SK-N-SH (cell line): ENCODE results near the gene SEMA3F. TPM values are rescaled to one million over a fixed set of nuclear protein-coding genes. Genes with fewer than 3 reads are reported as not detected.
A peak's percentile ranks its signal among the peaks of the same experiment; 100 is the strongest.

ENCODE experiments used
- CTCF ChIA-PET: fragments of 300-600, 350-600 bp; formaldehyde crosslinking; extraction: SDS; loops from one replicate; lab custom pipeline; 2021; lab: Yijun Ruan, JAX
- POLR2A ChIA-PET: fragments of 350-600 bp; sonication (Branson Sonifier 250); formaldehyde crosslinking; extraction: SDS; loops from one replicate; lab custom pipeline; 2020; ENCODE audit warnings: antibody characterized with exemption, inconsistent platforms; lab: Yijun Ruan, JAX
- DNase-seq: peaks from one replicate; pipeline ENCODE4 v3.0.0; 2012
- H2AFZ ChIP-seq: fragments of 200-600 bp; sonication (generic); 2 replicates; pipeline ENCODE4 v1.8.1; 2016; ENCODE audit warnings: antibody characterized with exemption, mild to moderate bottlenecking, low read depth
- H3F3A ChIP-seq: fragments of 200-600 bp; sonication (generic); replicated peaks from 2 replicates; pipeline ENCODE3; 2016; ENCODE audit warnings: antibody characterized with exemption, mild to moderate bottlenecking; ENCODE audit not compliant: insufficient read depth
- H3K27ac ChIP-seq, 2 experiments: fragments of 200-500 bp in 1 of 2; fragments of 200-600 bp in 1 of 2; sonication (Bioruptor generic) in 1 of 2; sonication (generic), shearing (Covaris generic) in 1 of 2; 2 replicates each; pipeline versions ENCODE4 v1.5.1 to v1.6.1; 2014 to 2016; ENCODE audit warnings: low read depth in 2 of 2, inconsistent platforms in 1 of 2, low read length in 1 of 2, mild to moderate bottlenecking in 1 of 2, mixed read lengths in 1 of 2
- H3K27me3 ChIP-seq: fragments of 200-600 bp; sonication (generic), shearing (Covaris generic); 2 replicates; pipeline ENCODE4 v1.6.1; 2016; ENCODE audit warnings: mixed run types; ENCODE audit not compliant: insufficient read depth
- H3K36me3 ChIP-seq, 2 experiments: fragments of 200-500 bp in 1 of 2; fragments of 200-600 bp in 1 of 2; sonication (Bioruptor generic) in 1 of 2; sonication (generic) in 1 of 2; replicated peaks in 1 of 2; 2 replicates each; pipeline versions ENCODE3 to v1.5.1; 2014 to 2016; ENCODE audit warnings: low read length in 1 of 2, mild to moderate bottlenecking in 1 of 2; ENCODE audit not compliant: insufficient read depth in 2 of 2, control insufficient read depth in 1 of 2
- H3K4me1 ChIP-seq, 2 experiments: fragments of 200-500 bp in 1 of 2; fragments of 200-600 bp in 1 of 2; sonication (Bioruptor generic) in 1 of 2; sonication (generic), shearing (Covaris generic) in 1 of 2; 2 replicates each; pipeline versions ENCODE4 v1.5.1 to v1.6.1; 2014 to 2016; ENCODE audit warnings: low read depth in 1 of 2, low read length in 1 of 2, mixed run types in 1 of 2; ENCODE audit not compliant: insufficient read depth in 2 of 2, control insufficient read depth in 1 of 2
- H3K4me2 ChIP-seq: fragments of 200-600 bp; sonication (generic), shearing (Covaris generic); 2 replicates; pipeline ENCODE4 v1.6.1; 2017; ENCODE audit warnings: mixed run types
- H3K4me3 ChIP-seq, 2 experiments: fragments of 200-500 bp in 1 of 2; fragments of 200-600 bp in 1 of 2; sonication (Bioruptor generic) in 1 of 2; sonication (generic), shearing (Covaris generic) in 1 of 2; 2 replicates each; pipeline versions ENCODE4 v1.5.1 to v1.8.1; 2014 to 2016; ENCODE audit warnings: low read depth in 2 of 2, inconsistent platforms in 1 of 2, low read length in 1 of 2, mild to moderate bottlenecking in 1 of 2, mixed read lengths in 1 of 2, moderate library complexity in 1 of 2
- H3K79me2 ChIP-seq: fragments of 200-600 bp; sonication (generic); 2 replicates; pipeline ENCODE4 v1.8.1; 2017; ENCODE audit warnings: mild to moderate bottlenecking; ENCODE audit not compliant: insufficient read depth
- H3K9ac ChIP-seq: fragments of 200-600 bp; sonication (generic); 2 replicates; pipeline ENCODE4 v1.6.1; 2017; ENCODE audit warnings: mixed run types
- H3K9me2 ChIP-seq: fragments of 200-600 bp; sonication (generic); 2 replicates; pipeline ENCODE4 v1.6.1; 2017; ENCODE audit warnings: mixed run types
- H3K9me3 ChIP-seq: fragments of 200-600 bp; sonication (generic); 2 replicates; pipeline ENCODE4 v1.6.1; 2017; ENCODE audit warnings: mixed run types, mild to moderate bottlenecking, moderate library complexity
- H4K20me1 ChIP-seq: fragments of 200-600 bp; sonication (generic); 2 replicates; pipeline ENCODE4 v1.6.1; 2017; ENCODE audit warnings: mild to moderate bottlenecking, mixed run types; ENCODE audit not compliant: insufficient read depth
- CHD2 ChIP-seq: fragments of 150-350 bp; IDR thresholded peaks from 2 replicates; pipeline ENCODE4 v1.6.1; 2018; ENCODE audit warnings: low read length; ENCODE audit not compliant: partially characterized antibody
- CTCF ChIP-seq: fragments of 200-600 bp; sonication (generic); IDR thresholded peaks from 2 replicates; pipeline ENCODE4 v1.6.1; 2017; ENCODE audit warnings: antibody characterized with exemption, mild to moderate bottlenecking, moderate library complexity
- ELF1 ChIP-seq: IDR thresholded peaks from 2 replicates; pipeline ENCODE4 v1.4.0; 2012
- EP300 ChIP-seq, 2 experiments: IDR thresholded peaks; 2 replicates each; pipeline versions ENCODE4 v1.4.0 to v1.6.1; 2012; ENCODE audit warnings: borderline replicate concordance in 1 of 2, low read depth in 1 of 2, low read length in 1 of 2
- EZH2phosphoT487 ChIP-seq: fragments of 200-600 bp; sonication (generic); IDR thresholded peaks from 2 replicates; pipeline ENCODE4 v1.6.1; 2017; ENCODE audit warnings: low read depth, mixed run types, mild to moderate bottlenecking, antibody characterized with exemption, moderate library complexity, borderline replicate concordance
- FOXJ3 ChIP-seq: sonication (generic); formaldehyde crosslinking; IDR thresholded peaks from 2 replicates; pipeline ENCODE4 v1.5.1; 2020; ENCODE audit warnings: mild to moderate bottlenecking, missing genetic modification reagents
- GABPA ChIP-seq: IDR thresholded peaks from 2 replicates; pipeline ENCODE4 v1.4.0; 2012; ENCODE audit warnings: low read depth, mild to moderate bottlenecking
- GATA2 ChIP-seq: sonication (generic); formaldehyde crosslinking; IDR thresholded peaks from 2 replicates; pipeline ENCODE4 v1.5.0; 2020; ENCODE audit warnings: mild to moderate bottlenecking, missing genetic modification reagents
- MXI1 ChIP-seq: IDR thresholded peaks from 2 replicates; pipeline ENCODE4 v1.6.1; 2012; ENCODE audit warnings: mild to moderate bottlenecking, low read depth, low read length, improper control_type of control experiment
- NRF1 ChIP-seq: IDR thresholded peaks from 2 replicates; pipeline ENCODE4 v1.6.1; 2012; ENCODE audit warnings: low read depth, mild to moderate bottlenecking, low read length
- POLR2AphosphoS5 ChIP-seq: IDR thresholded peaks from 2 replicates; pipeline ENCODE4 v1.6.1; 2012; ENCODE audit warnings: low read depth, low read length
- RAD21 ChIP-seq: IDR thresholded peaks from 2 replicates; pipeline ENCODE4 v1.6.1; 2012; ENCODE audit warnings: mild to moderate bottlenecking, low read length
- RXRA ChIP-seq: IDR thresholded peaks from 2 replicates; pipeline ENCODE4 v1.4.0; 2012; ENCODE audit warnings: low read depth, mild to moderate bottlenecking, borderline replicate concordance
- SIN3A ChIP-seq: IDR thresholded peaks from 2 replicates; pipeline ENCODE4 v1.6.1; 2012; ENCODE audit warnings: low read depth, mild to moderate bottlenecking, low read length, moderate library complexity, borderline replicate concordance
- SMC3 ChIP-seq: IDR thresholded peaks from 2 replicates; pipeline ENCODE4 v1.6.1; 2012; ENCODE audit warnings: low read depth, low read length, improper control_type of control experiment
- TAF1 ChIP-seq: IDR thresholded peaks from 2 replicates; pipeline ENCODE4 v1.6.1; 2012; ENCODE audit warnings: low read depth, mild to moderate bottlenecking, low read length, moderate library complexity, borderline replicate concordance
- TCF12 ChIP-seq: IDR thresholded peaks from 2 replicates; pipeline ENCODE4 v1.4.0; 2012
- USF2 ChIP-seq: fragments of 150-350 bp; IDR thresholded peaks from 2 replicates; pipeline ENCODE4 v1.6.1; 2017; ENCODE audit warnings: antibody characterized with exemption, low read length, low read depth, borderline replicate concordance
- YY1 ChIP-seq: IDR thresholded peaks from 2 replicates; pipeline ENCODE4 v1.4.0; 2012; ENCODE audit warnings: low read depth, mild to moderate bottlenecking
- ZBTB33 ChIP-seq: IDR thresholded peaks from 2 replicates; pipeline ENCODE4 v1.4.0; 2012; ENCODE audit warnings: low read depth, borderline replicate concordance
- WGBS: methylation state at CpG from one replicate; pipeline ENCODE4 v1.1.6; 2017; ENCODE audit warnings: low lambda C conversion rate; 5-methylcytosine and 5-hydroxymethylcytosine counted together
- polyA plus RNA-seq, 3 experiments: library from polyadenylated mRNA; depleted of rRNA; stranded (reverse); fragments of >200 nt; gene quantifications; 2 replicates each; pipeline ENCODE4 v1.2.3, GENCODE V29; 2012
- TF ChIP-seq, protein P1 (sequence below): IDR thresholded peaks from 2 replicates; pipeline ENCODE4 v1.4.0; 2012; ENCODE audit warnings: low read depth, borderline replicate concordance
- TF ChIP-seq, protein P2 (sequence below): IDR thresholded peaks from 2 replicates; pipeline ENCODE4 v1.6.1; 2012; ENCODE audit warnings: mild to moderate bottlenecking, low read depth, low read length, moderate library complexity

The SEMA3F gene
- polyA plus RNA-seq, 1 of the 3 experiments (the other 2 are of a cell fraction): 30.4 TPM

DNA sequence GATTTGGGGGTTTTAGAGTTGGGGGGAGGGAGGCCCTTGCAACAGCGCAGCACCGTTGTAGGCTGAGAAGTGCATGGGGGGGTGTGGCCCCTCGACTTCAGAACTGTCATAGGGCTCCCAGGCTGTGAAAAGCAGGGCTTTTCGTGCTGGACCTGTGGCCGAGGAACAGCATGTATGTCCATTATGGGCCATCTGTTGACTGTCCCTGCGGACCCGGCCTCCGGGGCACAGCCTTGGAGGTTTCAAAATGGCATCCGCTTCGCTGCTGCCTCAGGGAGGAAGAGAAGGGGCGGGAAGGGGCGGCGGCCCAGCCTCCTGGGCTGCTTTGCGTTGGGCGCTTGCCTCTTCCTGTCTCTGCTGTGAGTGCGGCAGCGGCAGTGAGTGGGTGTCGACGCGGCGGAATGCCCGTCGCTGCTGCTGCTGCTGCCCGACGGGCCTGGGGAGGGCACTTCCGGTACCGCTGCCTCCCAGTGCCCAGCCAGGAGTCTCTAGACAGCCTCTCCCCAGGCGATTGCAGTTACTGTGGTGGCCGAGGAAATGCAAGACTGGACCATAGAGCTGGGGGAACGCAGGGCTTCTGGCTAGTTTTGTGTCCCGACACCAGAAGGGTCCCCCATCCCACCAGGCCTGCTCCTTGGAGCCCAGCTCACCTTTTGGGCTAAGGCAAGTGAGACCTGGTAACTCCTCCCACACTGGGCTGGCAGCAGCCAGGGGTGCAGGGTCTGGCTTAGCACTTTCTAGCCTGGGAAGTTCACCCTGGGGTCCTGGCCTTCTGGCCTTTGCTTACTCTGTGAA, 82.8 kb downstream of the SEMA3F start:
- Histone ChIP-seq H3K27ac (peak overlapping the region; percentile 60 to 90), H4K20me1 (peaks cover 51% of the 10 kb centered on the region), H3K4me3 (peak overlapping the region; percentile 82 to 98), H3K4me1 (peaks cover 8 to 22% of the 10 kb centered on the region in 2 experiments; a peak in 2 of 4 replicates), H3F3A (peaks cover 12% of the 10 kb centered on the region), H3K4me2 (peak overlapping the region; percentile 96), H3K79me2 (peaks cover 70% of the 10 kb centered on the region), H2AFZ (no peak overlapping the region), H3K36me3 (peaks cover 0 to 11% of the 10 kb centered on the region in 2 experiments), H3K9ac (peak overlapping the region; percentile 95), H3K9me3 (no peaks in the 10 kb centered on the region), H3K27me3 (no peaks in the 10 kb centered on the region), H3K9me2 (no peaks in the 10 kb centered on the region)
- CTCF ChIA-PET: interaction anchor here (0.6 to 61.6 kb wide), 6 partner anchors 6 to 201 kb away, joined by 3 to 1375 read pairs (median 218); partner anchors contain the start of genes GNAI2 and GNAT1
- POLR2A ChIA-PET: interaction anchor here (0.6 to 1.0 kb wide), 2 partner anchors 21 to 29 kb away, joined by 3 read pairs; no protein-coding TSS in a partner anchor
- 0% methylated on average over 9 of the region's 31 CpGs for WGBS
- peak; percentile 85 for DNase-seq
- TF ChIP-seq POLR2AphosphoS5 (peak; percentile 85), SIN3A (peak; percentile 85; the same call in 1 of the 2 replicates), USF2 (no peak), RAD21 (no peak), TCF12 (peak; percentile 4; the same call in 1 of the 2 replicates), YY1 (peak; percentile 87), CHD2 (peak; percentile 37), GABPA (peak; percentile 77), CTCF (no peak), ZBTB33 (0 out of 2 replicates have a peak, but pooled peaks have one; percentile 14), RXRA (no peak), TAF1 (peak; percentile 80), GATA2 (CRISPR knock-in tag) (no peak), FOXJ3 (CRISPR knock-in tag) (no peak), EP300 (IDR thresholded peaks at IDR 0.05; ENCODE audit: borderline replicate concordance in 1 of 2, low read depth in 1 of 2, low read length in 1 of 2) (peak in 1 of 2 experiments; percentile 14; a peak in 1 of 4 replicates), NRF1 (no peak), ELF1 (peak; percentile 69), EZH2phosphoT487 (no peak), SMC3 (no peak), MXI1 (peak; percentile 82)
- TF ChIP-seq, protein P1, sequence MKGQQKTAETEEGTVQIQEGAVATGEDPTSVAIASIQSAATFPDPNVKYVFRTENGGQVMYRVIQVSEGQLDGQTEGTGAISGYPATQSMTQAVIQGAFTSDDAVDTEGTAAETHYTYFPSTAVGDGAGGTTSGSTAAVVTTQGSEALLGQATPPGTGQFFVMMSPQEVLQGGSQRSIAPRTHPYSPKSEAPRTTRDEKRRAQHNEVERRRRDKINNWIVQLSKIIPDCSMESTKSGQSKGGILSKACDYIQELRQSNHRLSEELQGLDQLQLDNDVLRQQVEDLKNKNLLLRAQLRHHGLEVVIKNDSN: no peak
- TF ChIP-seq, protein P2, sequence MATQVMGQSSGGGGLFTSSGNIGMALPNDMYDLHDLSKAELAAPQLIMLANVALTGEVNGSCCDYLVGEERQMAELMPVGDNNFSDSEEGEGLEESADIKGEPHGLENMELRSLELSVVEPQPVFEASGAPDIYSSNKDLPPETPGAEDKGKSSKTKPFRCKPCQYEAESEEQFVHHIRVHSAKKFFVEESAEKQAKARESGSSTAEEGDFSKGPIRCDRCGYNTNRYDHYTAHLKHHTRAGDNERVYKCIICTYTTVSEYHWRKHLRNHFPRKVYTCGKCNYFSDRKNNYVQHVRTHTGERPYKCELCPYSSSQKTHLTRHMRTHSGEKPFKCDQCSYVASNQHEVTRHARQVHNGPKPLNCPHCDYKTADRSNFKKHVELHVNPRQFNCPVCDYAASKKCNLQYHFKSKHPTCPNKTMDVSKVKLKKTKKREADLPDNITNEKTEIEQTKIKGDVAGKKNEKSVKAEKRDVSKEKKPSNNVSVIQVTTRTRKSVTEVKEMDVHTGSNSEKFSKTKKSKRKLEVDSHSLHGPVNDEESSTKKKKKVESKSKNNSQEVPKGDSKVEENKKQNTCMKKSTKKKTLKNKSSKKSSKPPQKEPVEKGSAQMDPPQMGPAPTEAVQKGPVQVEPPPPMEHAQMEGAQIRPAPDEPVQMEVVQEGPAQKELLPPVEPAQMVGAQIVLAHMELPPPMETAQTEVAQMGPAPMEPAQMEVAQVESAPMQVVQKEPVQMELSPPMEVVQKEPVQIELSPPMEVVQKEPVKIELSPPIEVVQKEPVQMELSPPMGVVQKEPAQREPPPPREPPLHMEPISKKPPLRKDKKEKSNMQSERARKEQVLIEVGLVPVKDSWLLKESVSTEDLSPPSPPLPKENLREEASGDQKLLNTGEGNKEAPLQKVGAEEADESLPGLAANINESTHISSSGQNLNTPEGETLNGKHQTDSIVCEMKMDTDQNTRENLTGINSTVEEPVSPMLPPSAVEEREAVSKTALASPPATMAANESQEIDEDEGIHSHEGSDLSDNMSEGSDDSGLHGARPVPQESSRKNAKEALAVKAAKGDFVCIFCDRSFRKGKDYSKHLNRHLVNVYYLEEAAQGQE: no peak
